OCI-LY1 (cell line): ENCODE results near the gene OR1F1.

Experiments
- H2AFZ ChIP-seq: fragments of 200-600 bp; sonication (generic), shearing (Covaris generic); 2 replicates; pipeline ENCODE4 v1.6.0; 2014; ENCODE audit warnings: antibody characterized with exemption, mild to moderate bottlenecking, low read length
- H3F3A ChIP-seq: fragments of 200-600 bp; sonication (generic), shearing (Covaris generic); 2 replicates; pipeline ENCODE4 v1.6.0; 2014; ENCODE audit warnings: mild to moderate bottlenecking, antibody characterized with exemption, low read length, moderate library complexity; ENCODE audit not compliant: insufficient read depth
- H3K27ac ChIP-seq: fragments of 200-600 bp; sonication (generic); 2 replicates; pipeline ENCODE4 v1.5.1; 2014; ENCODE audit warnings: low read length, mixed run types, mild to moderate bottlenecking, low read depth; ENCODE audit not compliant: poor library complexity, severe bottlenecking
- H3K27me3 ChIP-seq: fragments of 200-600 bp; sonication (generic); 2 replicates; pipeline ENCODE4 v1.6.0; 2014; ENCODE audit warnings: antibody characterized with exemption, mild to moderate bottlenecking, low read length, moderate library complexity; ENCODE audit not compliant: insufficient read depth
- H3K36me3 ChIP-seq: fragments of 200-600 bp; sonication (generic); 2 replicates; pipeline ENCODE4 v1.6.1; 2014; ENCODE audit warnings: mild to moderate bottlenecking, antibody characterized with exemption, low read length, moderate library complexity, mixed read lengths; ENCODE audit not compliant: insufficient read depth
- H3K4me1 ChIP-seq: fragments of 200-600 bp; sonication (generic); 2 replicates; pipeline ENCODE4 v1.5.1; 2014; ENCODE audit warnings: mild to moderate bottlenecking, low read length, moderate library complexity; ENCODE audit not compliant: insufficient read depth, severe bottlenecking
- H3K4me2 ChIP-seq: fragments of 200-600 bp; sonication (generic), shearing (Covaris generic); 2 replicates; pipeline ENCODE4 v1.6.1; 2014; ENCODE audit warnings: low read length
- H3K4me3 ChIP-seq: fragments of 200-600 bp; sonication (generic); 2 replicates; pipeline ENCODE4 v1.5.1; 2014; ENCODE audit warnings: low read length, low read depth, mild to moderate bottlenecking, mixed read lengths; ENCODE audit not compliant: poor library complexity, severe bottlenecking
- H3K79me2 ChIP-seq: fragments of 200-600 bp; shearing (Covaris generic); 2 replicates; pipeline ENCODE4 v1.6.1; 2016; ENCODE audit warnings: mixed run types, low read length, mixed read lengths; ENCODE audit not compliant: insufficient read depth
- H3K9ac ChIP-seq: fragments of 200-600 bp; sonication (generic), shearing (Covaris generic); 2 replicates; pipeline ENCODE4 v1.6.1; 2014; ENCODE audit warnings: mild to moderate bottlenecking, low read length, mixed read lengths
- H3K9me2 ChIP-seq: fragments of 200-600 bp; sonication (generic), shearing (Covaris generic); 2 replicates; pipeline ENCODE4 v1.6.1; 2014; ENCODE audit warnings: low read depth, mild to moderate bottlenecking, low read length, mixed read lengths
- H3K9me3 ChIP-seq: fragments of 200-600 bp; shearing (Covaris generic); 2 replicates; pipeline ENCODE4 v1.6.1; 2014; ENCODE audit warnings: low read length, mixed read lengths
- H4K20me1 ChIP-seq: fragments of 200-600 bp; sonication (generic), shearing (Covaris generic); 2 replicates; pipeline ENCODE4 v1.6.0; 2016; ENCODE audit warnings: mild to moderate bottlenecking, low read length; ENCODE audit not compliant: insufficient read depth
- CTCF ChIP-seq: fragments of 200-600 bp; sonication (generic), shearing (Covaris generic); IDR thresholded peaks from 2 replicates; pipeline ENCODE4 v1.5.1; 2017; ENCODE audit warnings: mild to moderate bottlenecking, antibody characterized with exemption, low read length, moderate library complexity, mixed read lengths
- EZH2 ChIP-seq: fragments of 200-600 bp; sonication (generic), shearing (Covaris generic); IDR thresholded peaks from 2 replicates; pipeline ENCODE4 v1.8.0; 2017; ENCODE audit warnings: borderline replicate concordance, mixed run types, mild to moderate bottlenecking, antibody characterized with exemption, low read length, moderate library complexity, mixed read lengths

OR1F1 gene

GRCh38 chr16:3249020-3249419 lies 61.0 kb downstream of the OR1F1 start:
- no peaks in the 10 kb centered on the region for H4K20me1 ChIP-seq
- H3K27ac ChIP-seq: no peak overlapping the region
- no peak overlapping the region for H2AFZ ChIP-seq
- H3K79me2 ChIP-seq: no peaks in the 10 kb centered on the region
- H3K27me3 ChIP-seq: no peaks in the 10 kb centered on the region; the same call in 1 of the 2 replicates
- no peaks in the 10 kb centered on the region for H3K36me3 ChIP-seq
- no peaks in the 10 kb centered on the region for H3K9me3 ChIP-seq
- no peaks in the 10 kb centered on the region for H3F3A ChIP-seq
- H3K9me2 ChIP-seq: no peaks in the 10 kb centered on the region
- TF ChIP-seq CTCF: no peak
- no peak for TF ChIP-seq EZH2
- no peak overlapping the region for H3K4me2 ChIP-seq
- no peak overlapping the region for H3K9ac ChIP-seq
- H3K4me3 ChIP-seq: no peak overlapping the region
- H3K4me1 ChIP-seq: no peaks in the 10 kb centered on the region

- Histone ChIP-seq H3K9me2 (no peaks in the 10 kb centered on the region), H3K27ac (no peak overlapping the region), H3K4me2 (no peak overlapping the region), H3K36me3 (no peaks in the 10 kb centered on the region), H3K9ac (no peak overlapping the region), H2AFZ (no peak overlapping the region), H3K9me3 (no peaks in the 10 kb centered on the region), H3F3A (no peaks in the 10 kb centered on the region), H4K20me1 (no peaks in the 10 kb centered on the region), H3K27me3 (no peaks in the 10 kb centered on the region; the same call in 1 of the 2 replicates), H3K79me2 (no peaks in the 10 kb centered on the region), H3K4me3 (no peak overlapping the region), H3K4me1 (no peaks in the 10 kb centered on the region)
- TF ChIP-seq CTCF (no peak), EZH2 (no peak)
These were observed 61.4 kb downstream of the OR1F1 start for GRCh38 chr16:3249451-3249850.

GRCh38 chr16:3252967-3253366 lies 65.0 kb downstream of the OR1F1 start:
- Histone ChIP-seq H3K4me1 (no peaks in the 10 kb centered on the region), H4K20me1 (no peaks in the 10 kb centered on the region), H3K36me3 (no peaks in the 10 kb centered on the region), H3K9me2 (no peaks in the 10 kb centered on the region), H3K79me2 (no peaks in the 10 kb centered on the region), H3K9ac (no peak overlapping the region), H3K4me3 (no peak overlapping the region), H3F3A (no peaks in the 10 kb centered on the region), H2AFZ (no peak overlapping the region), H3K27me3 (0 out of 2 replicates have a peak, but pooled peaks cover 3% of the 10 kb centered on the region), H3K9me3 (no peaks in the 10 kb centered on the region), H3K4me2 (no peak overlapping the region), H3K27ac (no peak overlapping the region)
- no peak for TF ChIP-seq CTCF
- no peak for TF ChIP-seq EZH2
